Stimulated activated naive CD8-positive, alpha-beta T cell treated with anti-CD3 and anti-CD28 coated beads, Interleukin-15, Interleukin-2, amounts not matched to agents 100 ng/mL and 50 ng/mL, for 24 hours (primary cell): ENCODE measurements around the gene KATNB1.

ENCODE experiments used
- H3K27ac Mint-ChIP-seq: one replicate; pipeline ENCODE4 v1.8.0; 2021; ENCODE audit warnings: mild to moderate bottlenecking, mixed read lengths
- H3K27me3 Mint-ChIP-seq: one replicate; pipeline ENCODE4 v1.8.0; 2021; ENCODE audit warnings: mixed read lengths
- H3K36me3 Mint-ChIP-seq: one replicate; pipeline ENCODE4 v1.8.0; 2021; ENCODE audit warnings: low read depth, mixed read lengths
- H3K4me1 Mint-ChIP-seq: one replicate; pipeline ENCODE4 v1.8.0; 2021; ENCODE audit warnings: low read depth, mixed read lengths
- H3K4me3 Mint-ChIP-seq: one replicate; pipeline ENCODE4 v1.8.0; 2021; ENCODE audit warnings: mild to moderate bottlenecking, mixed read lengths
- H3K9me3 Mint-ChIP-seq: one replicate; pipeline ENCODE4 v1.8.0; 2021; ENCODE audit warnings: mixed read lengths

KATNB1 gene

DNA sequence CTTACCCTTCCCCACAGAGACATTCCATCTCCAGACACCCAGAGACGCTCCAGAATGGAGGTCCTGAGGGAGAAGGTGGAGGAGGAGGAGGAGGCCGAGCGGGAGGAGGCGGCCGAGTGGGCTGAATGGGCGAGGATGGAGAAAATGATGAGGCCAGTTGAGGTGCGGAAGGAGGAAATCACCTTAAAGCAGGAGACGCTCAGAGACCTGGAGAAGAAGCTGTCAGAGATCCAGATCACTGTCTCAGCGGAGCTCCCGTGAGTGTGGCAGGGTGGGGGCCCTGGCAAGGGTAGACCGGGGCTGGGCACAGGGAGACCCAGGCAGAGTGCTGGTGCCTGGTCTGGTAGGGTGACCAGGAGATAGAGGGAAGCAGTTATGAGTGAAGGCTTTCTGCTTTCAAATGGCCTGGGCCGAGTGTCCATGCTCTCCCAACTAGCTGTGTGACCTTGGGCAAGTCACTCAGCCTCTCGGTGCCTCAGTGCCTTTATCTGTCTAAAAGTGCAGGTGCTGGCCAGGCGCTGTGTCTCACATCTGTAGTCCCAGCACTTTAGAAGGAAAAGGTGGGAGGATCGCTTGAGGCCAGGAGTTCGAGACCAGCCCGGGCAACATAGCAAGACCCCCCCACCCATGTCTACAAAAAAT is 37.6 kb upstream of the KATNB1 start:
- Mint-ChIP-seq H3K4me3 (no peak overlapping the region), H3K36me3 (no peaks in the 10 kb centered on the region), H3K27ac (no peak overlapping the region), H3K27me3 (no peaks in the 10 kb centered on the region), H3K9me3 (no peaks in the 10 kb centered on the region), H3K4me1 (peaks cover 10% of the 10 kb centered on the region)

DNA sequence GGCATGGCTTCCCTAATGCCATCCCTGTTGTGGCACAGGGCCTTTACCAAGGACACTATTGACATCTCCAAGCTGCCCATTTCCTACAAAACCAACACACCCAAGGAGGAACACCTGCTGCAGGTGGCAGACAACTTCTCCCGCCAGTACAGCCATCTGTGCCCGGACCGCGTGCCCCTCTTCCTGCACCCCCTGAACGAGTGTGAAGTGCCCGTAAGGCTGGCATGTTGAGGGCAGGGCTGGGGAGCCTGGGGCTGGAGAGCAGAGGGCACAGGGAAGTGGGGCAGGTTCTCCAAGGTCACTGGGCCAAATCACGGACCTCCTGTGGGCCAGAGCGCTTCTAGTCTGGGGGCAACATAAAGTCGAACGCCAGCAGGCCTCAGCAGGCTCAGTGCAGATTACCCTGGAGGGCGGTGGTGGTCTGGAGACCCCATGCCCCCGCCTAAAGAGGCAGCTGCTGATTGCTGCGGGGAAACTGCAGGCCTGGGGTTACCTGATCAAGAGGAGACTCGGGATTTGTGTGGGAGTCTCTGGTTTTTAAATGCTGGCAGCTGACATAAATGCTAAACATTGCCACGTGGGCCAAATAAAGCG is 36.7 kb upstream of the KATNB1 start:
- Mint-ChIP-seq H3K36me3 (no peaks in the 10 kb centered on the region), H3K4me1 (peaks cover 10% of the 10 kb centered on the region), H3K9me3 (no peaks in the 10 kb centered on the region), H3K27ac (no peak overlapping the region), H3K4me3 (no peak overlapping the region), H3K27me3 (no peaks in the 10 kb centered on the region)

DNA sequence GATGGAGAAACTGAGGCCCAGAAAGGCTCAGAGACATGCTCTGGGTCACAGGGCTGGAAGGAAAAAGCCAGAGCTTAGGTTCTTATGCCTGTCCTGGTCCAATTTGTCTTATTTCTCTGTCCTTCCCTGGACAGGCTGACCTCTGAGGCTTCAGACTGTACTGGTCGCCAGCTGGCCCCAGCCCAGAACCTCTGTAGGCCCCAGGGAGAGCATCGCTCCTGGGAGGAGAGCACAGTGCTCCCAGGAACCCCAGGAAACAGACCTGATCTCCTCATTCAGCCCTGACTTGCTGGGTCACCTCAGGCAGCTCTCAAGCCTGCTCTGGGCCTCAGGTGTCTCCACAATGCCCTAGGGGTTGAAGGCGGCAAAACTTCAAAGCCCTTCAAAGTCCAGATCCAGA is 36.1 kb upstream of the KATNB1 start:
- Mint-ChIP-seq H3K4me1 (peaks cover 5% of the 10 kb centered on the region), H3K27ac (no peak overlapping the region), H3K27me3 (no peaks in the 10 kb centered on the region), H3K36me3 (no peaks in the 10 kb centered on the region), H3K4me3 (no peak overlapping the region), H3K9me3 (no peaks in the 10 kb centered on the region)

DNA sequence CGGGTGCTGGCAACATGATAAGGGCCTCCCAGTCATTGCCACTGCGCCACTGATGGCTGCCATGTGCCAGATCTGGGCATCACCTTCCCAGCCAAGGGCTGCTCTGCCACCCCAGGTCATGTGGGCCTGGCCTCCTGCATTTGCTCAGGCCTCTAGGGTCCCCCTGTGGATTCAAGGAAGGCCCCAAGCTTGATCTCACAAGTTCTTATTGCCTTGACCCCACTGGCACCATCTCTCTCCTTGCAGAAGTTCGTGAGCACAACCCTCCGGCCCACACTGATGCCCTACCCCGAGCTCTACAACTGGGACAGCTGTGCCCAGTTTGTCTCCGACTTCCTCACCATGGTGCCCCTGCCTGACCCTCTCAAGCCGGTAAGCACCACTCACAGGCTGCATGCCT is 35.7 kb upstream of the KATNB1 start:
- Mint-ChIP-seq H3K27me3 (no peaks in the 10 kb centered on the region), H3K4me3 (no peak overlapping the region), H3K9me3 (no peaks in the 10 kb centered on the region), H3K36me3 (no peaks in the 10 kb centered on the region), H3K27ac (no peak overlapping the region), H3K4me1 (peaks cover under 1% of the 10 kb centered on the region)

DNA sequence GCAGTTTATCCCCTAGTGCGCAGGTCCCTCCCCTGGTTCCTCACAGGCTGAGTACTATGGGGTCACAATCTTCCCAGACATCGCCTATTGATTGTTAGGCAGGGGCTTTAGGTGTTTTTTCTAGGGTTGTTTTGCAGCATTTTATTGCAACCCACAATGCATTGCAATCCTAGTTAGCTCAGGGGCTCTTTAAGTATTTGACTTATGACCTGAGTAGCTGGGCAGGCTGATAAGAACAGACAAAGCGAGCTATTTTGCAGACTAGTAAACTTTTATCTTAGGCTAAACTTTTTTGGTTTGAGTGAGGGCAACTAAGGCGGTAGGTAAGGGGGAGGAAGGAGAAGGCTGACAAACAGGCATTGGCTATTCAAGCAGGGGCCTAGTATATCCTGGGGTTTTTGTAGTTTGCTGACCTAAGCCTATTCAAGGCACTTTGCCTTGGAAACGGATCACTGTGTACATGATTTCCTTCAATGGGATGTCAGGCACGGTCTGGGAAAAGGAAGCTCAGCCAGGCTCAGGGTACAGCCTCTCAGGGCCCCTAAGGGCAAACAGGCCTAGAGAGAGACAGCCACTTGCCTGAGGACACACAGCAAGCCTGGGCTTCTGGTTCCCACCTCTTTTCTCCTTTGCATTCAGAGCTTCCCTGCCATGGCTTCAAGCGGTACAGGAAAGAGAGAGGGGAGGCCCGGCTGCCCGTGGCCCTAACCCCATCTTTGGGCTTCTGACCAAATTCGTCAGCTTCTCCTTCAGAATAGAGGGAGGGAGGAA is 34.6 kb upstream of the KATNB1 start:
- no peak overlapping the region for H3K4me3 Mint-ChIP-seq
- no peaks in the 10 kb centered on the region for H3K9me3 Mint-ChIP-seq
- no peaks in the 10 kb centered on the region for H3K27me3 Mint-ChIP-seq
- H3K27ac Mint-ChIP-seq = no peak overlapping the region
- H3K4me1 Mint-ChIP-seq = no peaks in the 10 kb centered on the region
- no peaks in the 10 kb centered on the region for H3K36me3 Mint-ChIP-seq

DNA sequence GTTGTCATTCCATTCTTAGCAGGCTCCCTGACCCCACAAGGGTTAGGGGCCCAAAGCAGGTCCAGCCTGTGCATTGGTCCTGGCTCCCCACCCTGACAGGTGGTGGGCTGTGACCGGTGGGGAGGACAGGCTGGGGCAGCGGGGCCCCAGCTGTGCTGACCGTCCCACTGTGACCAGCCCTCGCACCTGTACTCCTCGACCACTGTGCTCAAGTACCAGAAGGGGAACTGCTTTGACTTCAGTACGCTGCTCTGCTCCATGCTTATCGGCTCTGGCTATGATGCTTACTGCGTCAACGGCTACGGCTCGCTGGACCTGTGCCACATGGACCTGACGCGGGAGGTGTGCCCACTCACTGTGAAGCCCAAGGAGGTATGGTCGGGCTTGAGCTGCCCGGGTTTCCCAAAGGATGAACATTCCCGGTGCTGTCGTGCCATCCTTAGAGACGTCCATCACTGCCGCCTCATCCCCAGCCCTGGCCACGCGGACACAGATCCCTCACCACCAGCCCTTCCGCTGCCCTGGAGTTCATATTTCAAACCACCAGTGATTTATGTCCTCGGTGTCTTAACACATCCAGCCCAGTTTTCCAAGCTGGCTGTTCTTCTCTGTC is 33.7 kb upstream of the KATNB1 start:
- Mint-ChIP-seq H3K4me1 (no peaks in the 10 kb centered on the region), H3K4me3 (no peak overlapping the region), H3K27me3 (no peaks in the 10 kb centered on the region), H3K36me3 (no peaks in the 10 kb centered on the region), H3K27ac (no peak overlapping the region), H3K9me3 (no peaks in the 10 kb centered on the region)

DNA sequence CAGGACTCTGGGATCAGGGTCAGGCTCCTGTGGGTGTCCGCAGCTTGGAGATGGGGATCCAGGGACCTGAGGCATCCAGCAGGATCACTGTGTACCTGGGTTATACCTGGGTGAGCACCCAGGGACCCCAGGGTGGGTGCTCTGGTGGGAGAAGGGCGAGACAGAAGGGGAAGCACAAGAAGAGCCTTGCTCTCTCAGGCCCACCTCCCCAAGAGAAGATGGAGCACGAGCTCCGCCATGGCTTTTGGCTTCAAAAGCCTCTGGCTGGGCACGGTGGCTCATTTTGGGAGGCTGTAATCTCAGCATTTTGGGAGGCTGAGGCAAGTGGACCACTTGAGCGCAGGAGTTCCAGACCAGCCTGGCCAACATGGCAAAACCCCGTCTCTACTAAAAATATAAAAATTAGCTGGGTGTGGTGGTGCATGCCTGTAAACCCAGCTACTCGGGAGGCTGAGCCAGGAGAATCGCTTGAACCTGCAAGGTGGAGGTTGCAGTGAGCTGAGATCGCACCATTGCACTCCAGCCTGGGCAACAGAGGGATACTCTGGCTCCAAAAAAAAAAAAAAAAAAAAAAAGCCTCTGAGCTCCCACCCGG is 32.1 kb upstream of the KATNB1 start:
- H3K4me1 Mint-ChIP-seq = peaks cover 6% of the 10 kb centered on the region
- H3K9me3 Mint-ChIP-seq = no peaks in the 10 kb centered on the region
- no peak overlapping the region for H3K27ac Mint-ChIP-seq
- H3K36me3 Mint-ChIP-seq = no peaks in the 10 kb centered on the region
- no peaks in the 10 kb centered on the region for H3K27me3 Mint-ChIP-seq
- H3K4me3 Mint-ChIP-seq = no peak overlapping the region

DNA sequence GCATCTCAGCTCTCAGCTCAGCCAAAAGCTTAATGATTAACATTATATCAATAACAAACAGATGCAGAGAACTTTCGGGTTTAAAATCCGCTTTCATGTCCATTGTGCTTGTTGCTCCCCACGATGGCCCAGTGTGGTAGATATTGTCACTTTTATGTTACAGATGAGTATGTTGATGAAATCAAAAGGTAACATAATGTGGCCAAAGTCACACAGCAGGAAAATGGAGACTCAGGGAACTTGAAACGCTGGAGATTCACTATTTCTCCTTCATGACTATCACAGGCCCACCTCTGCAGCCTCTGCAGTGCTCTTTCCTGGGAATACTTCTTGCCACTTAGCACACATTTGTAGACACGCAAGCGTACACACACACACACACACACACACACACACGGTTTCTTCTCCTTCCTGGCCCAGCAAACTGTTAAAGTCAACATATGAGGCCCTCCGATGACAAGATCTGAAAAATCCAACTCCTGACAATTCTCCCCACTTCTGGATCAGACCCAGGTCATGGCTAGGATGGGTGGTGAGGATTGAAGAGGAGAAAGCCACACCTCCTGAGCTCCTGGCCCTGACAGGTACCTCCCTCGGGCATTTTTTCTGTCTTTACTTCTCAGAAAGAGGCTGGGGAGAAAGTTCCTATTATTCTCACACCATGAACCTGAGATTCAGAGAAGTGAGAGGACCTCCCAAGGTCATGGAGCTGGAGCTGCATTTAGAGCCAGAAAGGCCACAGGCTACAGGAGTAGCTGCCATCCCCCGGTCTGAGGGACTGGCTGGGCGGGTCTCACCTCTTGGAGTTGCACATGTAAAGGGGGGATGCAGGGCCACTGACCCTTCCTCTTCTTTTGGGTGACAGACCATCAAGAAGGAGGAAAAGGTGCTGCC is 31.3 kb upstream of the KATNB1 start:
- H3K27me3 Mint-ChIP-seq = no peaks in the 10 kb centered on the region
- no peak overlapping the region for H3K4me3 Mint-ChIP-seq
- H3K9me3 Mint-ChIP-seq = no peaks in the 10 kb centered on the region
- no peaks in the 10 kb centered on the region for H3K36me3 Mint-ChIP-seq
- no peak overlapping the region for H3K27ac Mint-ChIP-seq
- peaks cover 6% of the 10 kb centered on the region for H3K4me1 Mint-ChIP-seq

DNA sequence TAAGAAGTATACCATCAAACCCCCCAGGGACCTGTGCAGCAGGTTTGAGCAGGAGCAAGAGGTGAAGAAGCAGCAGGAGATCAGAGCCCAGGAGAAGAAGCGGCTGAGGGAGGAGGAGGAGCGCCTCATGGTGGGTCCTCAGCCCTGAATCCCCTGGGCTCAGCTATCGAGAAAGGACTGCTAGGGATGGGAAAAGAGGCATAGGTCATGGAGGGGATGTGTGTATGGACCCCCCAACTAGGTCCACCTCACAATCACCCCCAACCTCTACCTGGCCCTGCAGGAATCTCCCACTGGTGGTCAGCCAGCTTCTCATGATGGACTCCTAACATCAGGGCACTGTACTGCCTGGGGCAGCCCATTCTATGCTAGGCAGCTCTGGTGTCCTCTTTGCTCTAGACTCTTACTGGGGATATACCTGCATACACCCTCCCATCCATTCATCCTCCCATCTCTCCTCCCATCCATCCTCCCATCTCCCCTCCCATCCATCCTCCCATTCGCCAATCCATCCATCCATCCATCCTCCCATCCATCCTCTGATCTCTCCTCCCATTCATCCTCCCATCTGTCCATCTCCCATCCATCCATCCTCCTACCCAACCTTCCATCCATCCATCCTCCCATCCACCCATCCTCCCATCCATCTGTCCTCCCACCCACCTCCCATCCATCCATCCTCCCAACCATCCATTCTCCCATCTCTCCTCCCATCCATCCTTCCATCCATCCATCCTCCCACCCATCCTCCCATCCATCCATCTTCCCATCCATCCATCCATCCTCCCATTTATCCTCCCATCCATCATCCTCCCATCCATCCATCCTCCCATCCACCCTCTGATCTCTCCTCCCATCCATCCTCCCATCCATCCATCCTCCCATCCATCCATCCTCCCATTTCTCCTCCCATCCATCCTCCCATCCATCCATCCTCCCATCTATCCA is 30.4 kb upstream of the KATNB1 start:
- Mint-ChIP-seq H3K27me3 (no peaks in the 10 kb centered on the region), H3K36me3 (no peaks in the 10 kb centered on the region), H3K4me3 (no peak overlapping the region), H3K4me1 (peaks cover 6% of the 10 kb centered on the region), H3K27ac (no peak overlapping the region), H3K9me3 (no peaks in the 10 kb centered on the region)

DNA sequence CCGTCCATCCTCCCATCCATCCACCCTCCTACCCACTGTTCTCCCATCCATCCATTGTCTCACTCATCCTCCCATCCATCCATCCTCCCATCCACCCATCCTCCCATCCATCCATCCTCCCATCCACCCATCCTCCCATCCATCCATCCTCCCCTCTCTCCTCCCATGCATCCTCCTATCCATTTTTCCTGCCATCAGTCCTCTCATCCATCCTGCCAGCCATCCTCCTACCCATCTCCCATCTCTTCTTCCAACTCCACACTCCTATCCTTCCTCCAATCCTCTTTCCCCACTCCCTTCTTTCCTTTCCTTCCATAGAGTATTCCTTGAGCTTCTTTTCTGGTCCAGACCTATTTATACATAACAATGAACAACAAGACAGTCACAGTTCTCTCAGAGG is 28.9 kb upstream of the KATNB1 start:
- no peaks in the 10 kb centered on the region for H3K36me3 Mint-ChIP-seq
- H3K4me3 Mint-ChIP-seq = no peak overlapping the region
- no peak overlapping the region for H3K27ac Mint-ChIP-seq
- H3K27me3 Mint-ChIP-seq = no peaks in the 10 kb centered on the region
- no peaks in the 10 kb centered on the region for H3K9me3 Mint-ChIP-seq
- H3K4me1 Mint-ChIP-seq = peaks cover 6% of the 10 kb centered on the region

DNA sequence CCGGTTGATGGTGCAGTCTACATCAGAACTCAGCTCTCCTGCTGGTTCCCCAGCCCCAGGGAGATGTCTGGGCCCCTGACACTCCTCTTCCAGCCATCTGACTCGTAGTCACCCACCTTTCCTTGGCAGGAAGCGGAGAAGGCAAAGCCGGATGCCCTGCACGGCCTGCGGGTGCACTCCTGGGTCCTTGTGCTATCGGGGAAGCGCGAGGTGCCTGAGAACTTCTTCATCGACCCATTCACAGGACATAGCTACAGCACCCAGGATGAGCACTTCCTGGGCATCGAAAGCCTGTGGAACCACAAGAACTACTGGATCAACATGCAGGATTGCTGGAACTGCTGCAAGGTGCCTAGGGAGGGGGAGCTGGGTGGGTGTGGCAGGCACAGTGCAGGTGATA is 28.2 kb upstream of the KATNB1 start:
- H3K4me1 Mint-ChIP-seq = peaks cover 6% of the 10 kb centered on the region
- no peak overlapping the region for H3K27ac Mint-ChIP-seq
- no peaks in the 10 kb centered on the region for H3K36me3 Mint-ChIP-seq
- no peak overlapping the region for H3K4me3 Mint-ChIP-seq
- no peaks in the 10 kb centered on the region for H3K27me3 Mint-ChIP-seq
- no peaks in the 10 kb centered on the region for H3K9me3 Mint-ChIP-seq

DNA sequence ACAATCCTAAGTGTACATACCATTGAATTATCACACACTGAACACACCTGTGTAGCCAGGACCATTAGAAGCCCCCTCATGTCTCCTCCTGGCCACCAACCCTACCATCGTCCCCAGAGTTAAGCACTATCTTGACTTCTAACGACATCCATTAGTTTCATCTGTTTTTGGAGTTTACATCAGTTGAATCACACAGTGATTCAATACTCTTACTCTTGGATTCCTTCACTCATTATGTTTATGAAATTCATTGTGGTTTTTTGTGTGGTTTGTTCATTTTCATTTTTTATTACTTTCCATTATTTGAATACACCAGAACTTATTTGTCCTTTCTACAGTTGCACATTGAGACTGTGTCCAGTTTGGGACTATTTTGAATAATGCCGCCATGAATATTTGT is 27.4 kb upstream of the KATNB1 start:
- H3K9me3 Mint-ChIP-seq = no peaks in the 10 kb centered on the region
- H3K27me3 Mint-ChIP-seq = no peaks in the 10 kb centered on the region
- H3K4me3 Mint-ChIP-seq = no peak overlapping the region
- H3K36me3 Mint-ChIP-seq = no peaks in the 10 kb centered on the region
- H3K27ac Mint-ChIP-seq = no peak overlapping the region
- peaks cover 6% of the 10 kb centered on the region for H3K4me1 Mint-ChIP-seq

DNA sequence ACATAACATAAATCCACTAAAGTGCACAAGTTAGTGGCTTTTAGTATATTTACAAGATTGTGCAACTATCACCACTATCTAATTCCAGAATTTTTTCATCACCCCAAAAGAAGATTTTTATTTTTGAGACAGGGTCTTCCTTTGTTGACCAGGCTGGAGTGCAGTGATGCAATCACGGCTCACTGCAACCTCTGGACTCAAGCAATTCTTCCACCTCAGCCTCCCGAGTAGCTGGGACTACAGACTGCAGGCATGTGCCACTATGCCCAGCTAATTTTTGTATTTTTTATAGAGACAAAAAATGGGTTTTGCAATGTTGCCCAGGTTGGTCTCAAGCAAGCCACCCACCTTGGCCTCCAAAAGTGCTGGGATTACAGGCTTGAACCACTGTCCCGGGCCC is 25.9 kb upstream of the KATNB1 start:
- H3K27ac Mint-ChIP-seq = no peak overlapping the region
- peaks cover 2% of the 10 kb centered on the region for H3K27me3 Mint-ChIP-seq
- H3K4me3 Mint-ChIP-seq = no peak overlapping the region
- no peaks in the 10 kb centered on the region for H3K9me3 Mint-ChIP-seq
- no peaks in the 10 kb centered on the region for H3K36me3 Mint-ChIP-seq
- peaks cover 6% of the 10 kb centered on the region for H3K4me1 Mint-ChIP-seq
